Measurements from ENCODE around the gene USP1.

DNA sequence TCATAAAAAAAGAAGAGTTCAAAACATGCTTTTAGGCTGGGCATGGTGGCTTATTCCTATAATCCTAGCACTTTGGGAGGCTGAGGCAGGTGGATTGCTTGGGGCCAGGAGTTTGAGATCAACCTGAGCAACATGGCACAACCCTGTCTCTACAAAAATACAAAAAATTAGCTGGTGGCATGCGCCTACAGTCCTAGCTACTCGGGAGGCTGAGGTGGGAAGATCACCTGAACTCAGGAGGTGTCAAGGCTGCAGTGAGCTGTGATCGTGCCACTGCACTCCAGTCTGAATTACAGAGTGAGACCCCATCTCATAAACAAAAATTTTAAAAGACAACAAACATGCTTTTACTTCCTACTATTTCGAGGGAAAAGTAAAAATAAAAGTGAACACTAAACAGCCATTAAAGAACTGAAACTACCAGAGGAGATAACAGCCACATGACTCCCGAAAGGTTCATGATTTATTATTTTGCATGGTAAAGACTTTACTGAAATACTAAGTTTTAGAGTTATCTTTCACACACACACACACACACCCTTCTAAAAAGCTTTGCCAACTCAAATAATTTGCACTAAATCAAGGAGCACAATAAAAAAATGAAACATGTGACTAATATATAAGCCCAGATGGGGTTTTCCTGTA lies 48.1 kb downstream of the USP1 start:
- TF ChIP-seq EZH2phosphoT487 (conservative IDR thresholded peaks at IDR 0.05; ENCODE audit: low read length), result no peak
- TF ChIP-seq, protein P1, sequence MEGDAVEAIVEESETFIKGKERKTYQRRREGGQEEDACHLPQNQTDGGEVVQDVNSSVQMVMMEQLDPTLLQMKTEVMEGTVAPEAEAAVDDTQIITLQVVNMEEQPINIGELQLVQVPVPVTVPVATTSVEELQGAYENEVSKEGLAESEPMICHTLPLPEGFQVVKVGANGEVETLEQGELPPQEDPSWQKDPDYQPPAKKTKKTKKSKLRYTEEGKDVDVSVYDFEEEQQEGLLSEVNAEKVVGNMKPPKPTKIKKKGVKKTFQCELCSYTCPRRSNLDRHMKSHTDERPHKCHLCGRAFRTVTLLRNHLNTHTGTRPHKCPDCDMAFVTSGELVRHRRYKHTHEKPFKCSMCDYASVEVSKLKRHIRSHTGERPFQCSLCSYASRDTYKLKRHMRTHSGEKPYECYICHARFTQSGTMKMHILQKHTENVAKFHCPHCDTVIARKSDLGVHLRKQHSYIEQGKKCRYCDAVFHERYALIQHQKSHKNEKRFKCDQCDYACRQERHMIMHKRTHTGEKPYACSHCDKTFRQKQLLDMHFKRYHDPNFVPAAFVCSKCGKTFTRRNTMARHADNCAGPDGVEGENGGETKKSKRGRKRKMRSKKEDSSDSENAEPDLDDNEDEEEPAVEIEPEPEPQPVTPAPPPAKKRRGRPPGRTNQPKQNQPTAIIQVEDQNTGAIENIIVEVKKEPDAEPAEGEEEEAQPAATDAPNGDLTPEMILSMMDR (IDR thresholded peaks at IDR 0.05; ENCODE audit: insufficient read depth, low read length, poor library complexity, severe bottlenecking), result no peak
